Heart right ventricle (tissue), 16 donors: ENCODE data around the gene SATB1. TPM values are rescaled to one million over a fixed set of nuclear protein-coding genes. Genes with fewer than 3 reads are reported as not detected.
A peak's percentile ranks its signal among the peaks of the same experiment; 100 is the strongest.

Experiments used
- ATAC-seq, 8 donors: fragments of 200-7000 bp; cut with Tn5 transposase; one replicate each; pipeline ENCODE4 v1.9.1; 2020; ENCODE audit warnings: mild to moderate bottlenecking in 8 of 8, moderate library complexity in 8 of 8, moderate number of reproducible peaks in 1 of 8
- DNase-seq, 2 donors: peaks; one replicate each; pipeline ENCODE4 v3.0.0-alpha.2; 2020
- H3K27ac ChIP-seq, 10 donors: fragments of 200-600 bp; sonication (generic) in 2 of 10; one replicate each; pipeline versions ENCODE4 v1.5.0 to v1.8.0; 2020 to 2022; ENCODE audit warnings: mild to moderate bottlenecking in 3 of 10
- H3K27me3 ChIP-seq, 7 donors: fragments of 200-600 bp; one replicate each; pipeline ENCODE4 v1.8.0; 2021 to 2022; ENCODE audit warnings: mild to moderate bottlenecking in 2 of 7
- H3K36me3 ChIP-seq, 9 donors: fragments of 200-600 bp; sonication (generic) in 1 of 9; one replicate each; pipeline versions ENCODE4 v1.5.0 to v1.8.0; 2020 to 2022; ENCODE audit warnings: mild to moderate bottlenecking in 2 of 9
- H3K4me1 ChIP-seq, 9 donors: fragments of 200-600 bp; sonication (generic) in 1 of 9; one replicate each; pipeline versions ENCODE4 v1.5.0 to v1.8.0; 2020 to 2022; ENCODE audit warnings: mild to moderate bottlenecking in 4 of 9
- H3K4me3 ChIP-seq, 10 donors: fragments of 200-600 bp; sonication (generic) in 2 of 10; one replicate each; pipeline versions ENCODE4 v1.5.0 to v1.8.0; 2020 to 2022; ENCODE audit warnings: mild to moderate bottlenecking in 7 of 10, moderate library complexity in 2 of 10
- H3K9me3 ChIP-seq, 11 donors: fragments of 200-600 bp in 10 of 11; sonication (generic) in 2 of 11; one replicate each; pipeline versions ENCODE4 v1.5.0 to v1.8.0; 2013 to 2022; ENCODE audit warnings: mild to moderate bottlenecking in 2 of 11, control low read depth in 1 of 11, moderate library complexity in 1 of 11
- CTCF ChIP-seq, 9 donors: fragments of 200-600 bp; sonication (generic) in 2 of 9; IDR thresholded peaks; one replicate each; pipeline versions ENCODE4 v1.5.0 to v1.8.0; 2021 to 2022; ENCODE audit warnings: antibody characterized with exemption in 9 of 9, mild to moderate bottlenecking in 5 of 9, moderate library complexity in 1 of 9
- WGBS, 2 donors: extraction: QIAGEN DNeasy Blood & Tissue Kit; methylation state at CpG; one replicate each; pipeline ENCODE4 v1.1.7; 2013; ENCODE audit warnings: inconsistent platforms in 1 of 2; 5-methylcytosine and 5-hydroxymethylcytosine counted together
- intact Hi-C, 10 donors: fragments of 100-400 bp; cut with DNase I; formaldehyde crosslinking; loops; one replicate each; pipeline versions ENCODE4 v1.11.1 to v1.14.2; 2022
- polyA plus RNA-seq, 2 donors: library from polyadenylated mRNA; stranded (reverse); fragments of 200-250 nt; gene quantifications; one replicate each; pipeline ENCODE4 v1.2.3, GENCODE V29; 2013
- total RNA-seq, 10 donors: library from RNA; stranded (reverse); fragmentation: NEBNext Ultra II Directional in 3 of 10; extraction: Animal tissue kit (Norgen Biotek cat#: 25700) in 3 of 10; gene quantifications; one replicate each; pipeline versions ENCODE4 v1.2.1 to v1.2.4, GENCODE V29; 2021 to 2023
- donor health status: Arrhythmogenic right ventricular cardiomyopathy.
- donor health status: ischemic (EF 13 %, LVEDD 7.1; RV severe dilation, severe dysfunction).
- donor health status: healthy with polysubstance abuse.
- donor health status: DM: no; HTN: yes; CAD: no.
- donor health status: DM: no; HTN: no; CAD: no.
- donor health status: ischemic (EF 25% LVEDD 6.9; RV normal size, moderate dysfunction).
- donor health status: ischemic (EF 25% LVEDD 5.7; RV mildly dilated, moderate dysfunction).
- donor health status: healthy.
- donor health status: DM: yes; HTN: yes; CAD: no.
- donor health status: Ischemic cardiomyopathy.
- donor health status: ischemic (EF 35%, LVEDD 5.7; RV mildly dilated, moderate dysfunction).
- donor health status: nonischemic (EF 11% LVEDD 7.7; RV severe dilation, severe dysfunction).
- donor health status: DM: yes; HTN: yes; CAD: no.
- donor health status: PGD.
- donor health status: ischemic (EF 29% LVEDD 5.4; RV normal size, mild dysfunction).
- donor health status: nonischemic (EF 23%, LVEDD 6.1; RV moderate dilation, normal function).

Gene SATB1
- total and polyA plus RNA-seq, 12 donors, result 8.8 to 73.7 (median 49.5) TPM

- TF ChIP-seq CTCF (IDR thresholded peaks at IDR 0.05), result no peak
- intact Hi-C loops, result loop anchor here in 1 of 10 donors (2.0 kb wide), 1 partner anchor 21 kb away; the partner anchor contains the start of gene SATB1
- ATAC-seq, result peak; percentile 2 to 51 (median 24)
- Histone ChIP-seq H3K27ac (peak overlapping the region in 1 of 10 donors; percentile 36), H3K36me3 (no peaks in the 10 kb centered on the region), H3K4me3 (peak overlapping the region in 9 of 10 donors; percentile 41 to 66 (median 58)), H3K4me1 (peaks cover 0 to 30% (median 18%) of the 10 kb centered on the region in 9 donors), H3K9me3 (peaks cover 0 to 21% (median 7%) of the 10 kb centered on the region in 11 donors), H3K27me3 (peaks cover 0 to 61% (median 27%) of the 10 kb centered on the region in 7 donors)
- 6 to 11% methylated on average over 19 to 33 of the region's 33 CpGs for WGBS, 2 donors
- no peak for DNase-seq
Observed at GRCh38 chr3:18445401-18446148, 20.4 kb upstream of the SATB1 start.

GRCh38 chr3:18444595-18445400 is 19.7 kb upstream of the SATB1 start:
- intact Hi-C loops, result loop anchor here in 1 of 10 donors (2.0 kb wide), 1 partner anchor 20 kb away; the partner anchor contains the start of gene SATB1
- H3K27me3 ChIP-seq, result peaks cover 0 to 63% (median 32%) of the 10 kb centered on the region in 7 donors
- peaks cover 0 to 30% (median 18%) of the 10 kb centered on the region in 9 donors for H3K4me1 ChIP-seq
- 0 to 1% methylated on average over 59 to 103 of the region's 113 CpGs for WGBS, 2 donors
- ATAC-seq (peak; percentile 79 to 97 (median 92)), DNase-seq (peak; percentile 47 to 75)
- no peaks in the 10 kb centered on the region for H3K36me3 ChIP-seq
- TF ChIP-seq CTCF (IDR thresholded peaks at IDR 0.05), result peak in 6 of 9 donors; percentile 31 to 64 (median 45)
- peak overlapping the region in 2 of 10 donors; percentile 23 to 79 for H3K27ac ChIP-seq
- peaks cover 0 to 16% (median 7%) of the 10 kb centered on the region in 11 donors for H3K9me3 ChIP-seq
- peak overlapping the region; percentile 46 to 66 (median 58) for H3K4me3 ChIP-seq

- peak overlapping the region; percentile 46 to 66 (median 58) for H3K4me3 ChIP-seq
- peaks cover 0 to 30% (median 18%) of the 10 kb centered on the region in 9 donors for H3K4me1 ChIP-seq
- ATAC-seq (peak in 6 of 8 donors; percentile 36 to 50 (median 44)), DNase-seq (peak in 1 of 2 donors; percentile 16)
- H3K36me3 ChIP-seq, result no peaks in the 10 kb centered on the region
- H3K27ac ChIP-seq, result peak overlapping the region in 1 of 10 donors; percentile 79
- H3K9me3 ChIP-seq, result peaks cover 0 to 7% (median 3%) of the 10 kb centered on the region in 11 donors
- intact Hi-C loops, result loop anchor here in 1 of 10 donors (2.0 kb wide), 1 partner anchor 19 kb away; the partner anchor contains the start of gene SATB1
- H3K27me3 ChIP-seq, result peaks cover 0 to 61% (median 32%) of the 10 kb centered on the region in 7 donors
- TF ChIP-seq CTCF (IDR thresholded peaks at IDR 0.05), result no peak
- 1% methylated on average over 56 of the region's 56 CpGs for WGBS, 2 donors
Observed at GRCh38 chr3:18443665-18444594, 18.8 kb upstream of the SATB1 start.
